Measurements from ENCODE around the gene DHRS7B.
"Not testable (repeated sequence)": the region's sequence is repeated elsewhere in the genome, so short reads cannot be mapped to it uniquely, and the experiment has no call there.

Gene DHRS7B

GRCh38 chr17:21108651-21109050 lies 18.1 kb upstream of the DHRS7B start:
- no peak for DNase-seq

- no peak for DNase-seq
Observed at GRCh38 chr17:21113049-21113690, 13.6 kb upstream of the DHRS7B start.

- DNase-seq: no peak
Observed at GRCh38 chr17:21113716-21114115, 13.0 kb upstream of the DHRS7B start.

- not testable (repeated sequence) for DNase-seq
Observed at GRCh38 chr17:21114791-21115190, 12.0 kb upstream of the DHRS7B start.

- DNase-seq: peak; percentile 67 to 74
Observed at GRCh38 chr17:21119247-21119918, 7.4 kb upstream of the DHRS7B start.

GRCh38 chr17:21119919-21120249 lies 6.9 kb upstream of the DHRS7B start:
- no peak for DNase-seq

GRCh38 chr17:21124086-21124485 lies 2.7 kb upstream of the DHRS7B start:
- no peak for DNase-seq

- not testable (repeated sequence) for DNase-seq
Observed at GRCh38 chr17:21124517-21124916, 2.2 kb upstream of the DHRS7B start.

GRCh38 chr17:21125862-21126261 lies 902 bp upstream of the DHRS7B start:
- DNase-seq: peak; percentile 27 to 52

GRCh38 chr17:21127509-21128077 lies 829 bp downstream of the DHRS7B start:
- DNase-seq: no peak

- DNase-seq: no peak
Observed at GRCh38 chr17:21129023-21129681, 2.4 kb downstream of the DHRS7B start.

- DNase-seq: no peak
Observed at GRCh38 chr17:21131137-21131536, 4.4 kb downstream of the DHRS7B start.

GRCh38 chr17:21132428-21132827 lies 5.7 kb downstream of the DHRS7B start:
- no peak for DNase-seq

GRCh38 chr17:21134559-21134958 lies 7.8 kb downstream of the DHRS7B start:
- DNase-seq: no peak

- no peak for DNase-seq
Observed at GRCh38 chr17:21140911-21141310, 14.1 kb downstream of the DHRS7B start.

- DNase-seq: no peak
Observed at GRCh38 chr17:21141331-21141730, 14.6 kb downstream of the DHRS7B start.

- not testable (repeated sequence) for DNase-seq
Observed at GRCh38 chr17:21142065-21142464, 15.3 kb downstream of the DHRS7B start.

GRCh38 chr17:21143695-21144094 lies 16.9 kb downstream of the DHRS7B start:
- DNase-seq: no peak

GRCh38 chr17:21144299-21144698 lies 17.5 kb downstream of the DHRS7B start:
- not testable (repeated sequence) for DNase-seq

GRCh38 chr17:21146362-21147015 lies 19.7 kb downstream of the DHRS7B start:
- DNase-seq: no peak

GRCh38 chr17:21149621-21150020 lies 22.9 kb downstream of the DHRS7B start:
- DNase-seq: no peak

- DNase-seq: no peak
Observed at GRCh38 chr17:21152731-21153130, 26.0 kb downstream of the DHRS7B start.

- DNase-seq: no peak
Observed at GRCh38 chr17:21157586-21158370, 31.0 kb downstream of the DHRS7B start.
